Keratinocyte (primary cell): Measurements from ENCODE around the gene SLC25A21. TPM values are rescaled to one million over a fixed set of nuclear protein-coding genes. Genes with fewer than 3 reads are reported as not detected.

Source experiments
- DNase-seq: peaks from one replicate; pipeline ENCODE4 v3.0.0-alpha.2; 2011; ENCODE audit warnings: low read depth, missing footprints, low spot score
- FAIRE-seq: peaks from 2 replicates; lab custom pipeline; 2011; peaks lifted over from hg19 to GRCh38; lab: Jason Lieb, UNC
- H2AFZ ChIP-seq: 2 replicates; pipeline ENCODE4 v1.6.0; 2012; ENCODE audit warnings: low read length, control low read depth, inconsistent platforms; ENCODE audit not compliant: control insufficient read depth
- H3K27ac ChIP-seq: 2 replicates; pipeline ENCODE4 v1.5.1; 2011; ENCODE audit warnings: low read length; ENCODE audit not compliant: control insufficient read depth, insufficient read depth
- H3K27me3 ChIP-seq: 3 replicates; pipeline ENCODE4 v1.6.0; 2011; ENCODE audit warnings: low read length; ENCODE audit not compliant: control insufficient read depth, insufficient read depth; ENCODE audit errors: extremely low read depth
- H3K36me3 ChIP-seq, 2 experiments: 2 replicates in 1 of 2; 3 replicates in 1 of 2; pipeline ENCODE4 v1.5.1; 2011; ENCODE audit warnings: low read length in 2 of 2, mild to moderate bottlenecking in 1 of 2; ENCODE audit not compliant: control insufficient read depth in 2 of 2, insufficient read depth in 2 of 2; ENCODE audit errors: extremely low read depth in 1 of 2
- H3K4me1 ChIP-seq: 3 replicates; pipeline ENCODE4 v1.5.1; 2011; ENCODE audit warnings: low read length; ENCODE audit not compliant: control insufficient read depth, insufficient read depth; ENCODE audit errors: extremely low read depth
- H3K4me2 ChIP-seq: 3 replicates; pipeline ENCODE4 v1.6.0; 2011; ENCODE audit warnings: low read depth, low read length; ENCODE audit not compliant: control insufficient read depth, insufficient read depth; ENCODE audit errors: extremely low read depth
- H3K4me3 ChIP-seq, 3 experiments: fragments of 200-600 bp in 1 of 3; sonication (generic) in 1 of 3; 2 replicates in 2 of 3; 3 replicates in 1 of 3; pipeline ENCODE4 v1.5.1; 2011 to 2016; ENCODE audit warnings: low read length in 3 of 3, mild to moderate bottlenecking in 3 of 3, control low read depth in 2 of 3, inconsistent platforms in 1 of 3, low read depth in 1 of 3, mixed read lengths in 1 of 3, mixed run types in 1 of 3, moderate library complexity in 1 of 3; ENCODE audit not compliant: control insufficient read depth in 2 of 3, insufficient read depth in 2 of 3; ENCODE audit errors: extremely low read depth in 1 of 3
- H3K79me2 ChIP-seq: 2 replicates; pipeline ENCODE4 v1.6.0; 2012; ENCODE audit warnings: low read length; ENCODE audit not compliant: control insufficient read depth, insufficient read depth
- H3K9ac ChIP-seq: 3 replicates; pipeline ENCODE4 v1.6.0; 2011; ENCODE audit warnings: low read length; ENCODE audit not compliant: control insufficient read depth, insufficient read depth; ENCODE audit errors: extremely low read depth
- H3K9me1 ChIP-seq: 3 replicates; pipeline ENCODE4 v1.6.0; 2011; ENCODE audit warnings: low read length; ENCODE audit not compliant: control insufficient read depth, insufficient read depth; ENCODE audit errors: extremely low read depth
- H3K9me3 ChIP-seq: 2 replicates; pipeline ENCODE4 v1.5.1; 2012; ENCODE audit warnings: low read depth, low read length; ENCODE audit not compliant: control insufficient read depth
- H4K20me1 ChIP-seq: 3 replicates; pipeline ENCODE4 v1.6.0; 2011; ENCODE audit warnings: low read length; ENCODE audit not compliant: control insufficient read depth, insufficient read depth; ENCODE audit errors: extremely low read depth
- CTCF ChIP-seq, 3 experiments: IDR thresholded peaks in 1 of 3; conservative IDR thresholded peaks in 1 of 3; optimal IDR thresholded peaks in 1 of 3; 2 replicates in 2 of 3; 3 replicates in 1 of 3; pipeline versions ENCODE3 to v1.5.1; 2011; ENCODE audit warnings: low read length in 3 of 3, mild to moderate bottlenecking in 3 of 3, moderate library complexity in 2 of 3, control low read depth in 1 of 3, inconsistent platforms in 1 of 3; ENCODE audit not compliant: insufficient read depth in 2 of 3; ENCODE audit errors: extremely low read depth in 1 of 3
- EZH2 ChIP-seq: IDR thresholded peaks from one replicate; pipeline ENCODE4 v1.6.1; 2012; ENCODE audit warnings: inconsistent platforms, mild to moderate bottlenecking, low read length, moderate library complexity
- dilution Hi-C: fragments of 300-500 bp; cut with MboI; formaldehyde crosslinking; loops from one replicate; pipeline ENCODE4 v1.7.0; 2020; ENCODE audit warnings: low sequenced_read_pairs; ENCODE audit not compliant: extremely low pct_ligation_motif_present
- polyA plus RNA-seq, 5 experiments: library from polyadenylated mRNA; depleted of rRNA in 3 of 5; stranded (reverse) in 3 of 5; stranded (forward) in 1 of 5; unstranded in 1 of 5; fragments of >200 nt; gene quantifications; 1 replicate in 1 of 5; 2 replicates in 3 of 5; 3 replicates in 1 of 5; pipeline versions ENCODE4 v1.2.1 to v1.2.3, GENCODE V29; 2011 to 2012; ENCODE audit warnings: missing spikeins in 2 of 5, low read depth in 1 of 5, low replicate concordance in 1 of 5

SLC25A21 gene
- polyA plus RNA-seq, 1 donor (not counting 4 experiments of a cell fraction or from before 2014, with no cell fraction given): 0.66 TPM

- no peak overlapping the region for H3K4me2 ChIP-seq
- H3K4me1 ChIP-seq: peaks cover 7% of the 10 kb centered on the region
- DNase-seq: no peak
- no peak overlapping the region for H3K27ac ChIP-seq
- no peak for TF ChIP-seq EZH2
- TF ChIP-seq CTCF (optimal IDR thresholded peaks at IDR 0.05 in 1 of 3, IDR thresholded peaks at IDR 0.05 in 1 of 3, conservative IDR thresholded peaks at IDR 0.05 in 1 of 3; ENCODE audit: extremely low read depth in 1 of 3, insufficient read depth in 2 of 3, low read length in 3 of 3): no peak
- H3K4me3 ChIP-seq: no peak overlapping the region
- no peaks in the 10 kb centered on the region for H3K27me3 ChIP-seq
- no peak overlapping the region for H2AFZ ChIP-seq
- no peaks in the 10 kb centered on the region for H3K9me3 ChIP-seq
- dilution Hi-C loops: loop anchor here (25.0 kb wide), 1 partner anchor 486 kb away; no protein-coding TSS in a partner anchor
- no peak for FAIRE-seq
- H3K79me2 ChIP-seq: no peaks in the 10 kb centered on the region
- no peaks in the 10 kb centered on the region for H3K9me1 ChIP-seq
- no peak overlapping the region for H3K9ac ChIP-seq
- H3K36me3 ChIP-seq: no peaks in the 10 kb centered on the region
- no peaks in the 10 kb centered on the region for H4K20me1 ChIP-seq
Measured at GRCh38 chr14:37122919-37123639, 49.3 kb downstream of the SLC25A21 start.

GRCh38 chr14:37122288-37122687 is 50.1 kb downstream of the SLC25A21 start:
- no peak overlapping the region for H3K9ac ChIP-seq
- H2AFZ ChIP-seq: no peak overlapping the region
- FAIRE-seq (peak; percentile 84), DNase-seq (peak; percentile 49)
- dilution Hi-C loops: loop anchor here (25.0 kb wide), 1 partner anchor 485 kb away; no protein-coding TSS in a partner anchor
- no peaks in the 10 kb centered on the region for H3K36me3 ChIP-seq
- H3K9me3 ChIP-seq: no peaks in the 10 kb centered on the region
- H3K4me2 ChIP-seq: no peak overlapping the region
- H3K27me3 ChIP-seq: no peaks in the 10 kb centered on the region
- TF ChIP-seq CTCF (optimal IDR thresholded peaks at IDR 0.05 in 1 of 3, IDR thresholded peaks at IDR 0.05 in 1 of 3, conservative IDR thresholded peaks at IDR 0.05 in 1 of 3; ENCODE audit: extremely low read depth in 1 of 3, insufficient read depth in 2 of 3, low read length in 3 of 3) (no peak), EZH2 (no peak)
- H3K4me1 ChIP-seq: peaks cover 10% of the 10 kb centered on the region
- H3K79me2 ChIP-seq: no peaks in the 10 kb centered on the region
- no peak overlapping the region for H3K27ac ChIP-seq
- H3K9me1 ChIP-seq: no peaks in the 10 kb centered on the region
- no peak overlapping the region for H3K4me3 ChIP-seq
- no peaks in the 10 kb centered on the region for H4K20me1 ChIP-seq
